GOT3 (cell line): ENCODE measurements around the gene NR3C2.
"Not testable (repeated sequence)": the region's sequence is repeated elsewhere in the genome, so short reads cannot be mapped to it uniquely, and the experiment has no call there.

Experiments used
- DNase-seq: peaks from one replicate; lab custom pipeline; 2025; ENCODE audit warnings: mixed read lengths; lab: John Stamatoyannopoulos, UW

The NR3C2 gene

DNA sequence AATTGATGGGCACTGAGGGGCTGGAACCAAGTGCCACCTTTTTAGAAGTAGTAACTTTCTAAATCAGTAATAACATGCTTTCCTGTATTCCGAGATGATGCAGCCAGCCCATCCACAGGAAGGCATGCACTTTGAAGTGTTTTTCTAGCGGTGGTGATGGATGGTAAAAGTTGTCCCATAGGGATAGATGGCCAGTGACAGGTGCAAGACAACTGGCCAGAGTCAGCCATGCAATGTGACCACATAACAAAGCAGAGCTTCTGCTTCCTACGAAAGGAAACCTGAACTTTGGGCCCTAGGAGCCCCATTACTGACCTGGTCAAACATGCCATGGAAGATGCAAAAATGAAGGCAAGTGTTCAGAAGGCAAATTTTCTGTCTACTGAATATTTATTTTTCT lies 72.3 kb downstream of the NR3C2 start:
- DNase-seq: no peak

DNA sequence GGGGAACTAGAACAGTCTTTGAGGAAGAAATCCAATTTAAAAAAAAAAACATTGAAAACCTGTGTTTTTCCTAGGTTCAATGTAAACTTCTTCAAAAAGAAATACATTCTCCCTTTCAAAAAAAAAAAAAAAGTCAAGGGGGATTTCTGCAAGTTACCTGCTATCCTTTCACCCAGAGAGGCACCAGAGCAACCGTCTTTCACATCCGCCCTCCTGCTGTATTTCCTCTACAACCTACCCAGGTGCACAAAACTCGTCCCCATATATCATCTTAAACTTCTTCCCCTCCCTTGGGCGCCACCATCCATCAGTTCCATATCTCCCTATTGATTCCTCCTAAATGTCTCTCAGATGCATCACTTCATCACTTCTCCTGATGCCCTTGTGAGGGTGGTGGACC lies 74.5 kb downstream of the NR3C2 start:
- DNase-seq: no peak

GRCh38 chr4:148366251-148366650 lies 76.0 kb downstream of the NR3C2 start:
- no peak for DNase-seq

- no peak for DNase-seq
Observed at GRCh38 chr4:148364525-148364924, 77.7 kb downstream of the NR3C2 start.

- DNase-seq: no peak
Observed at GRCh38 chr4:148359769-148360168, 82.4 kb downstream of the NR3C2 start.

GRCh38 chr4:148355442-148356123 lies 86.6 kb downstream of the NR3C2 start:
- DNase-seq: no peak

- no peak for DNase-seq
Observed at GRCh38 chr4:148354186-148354585, 88.0 kb downstream of the NR3C2 start.

DNA sequence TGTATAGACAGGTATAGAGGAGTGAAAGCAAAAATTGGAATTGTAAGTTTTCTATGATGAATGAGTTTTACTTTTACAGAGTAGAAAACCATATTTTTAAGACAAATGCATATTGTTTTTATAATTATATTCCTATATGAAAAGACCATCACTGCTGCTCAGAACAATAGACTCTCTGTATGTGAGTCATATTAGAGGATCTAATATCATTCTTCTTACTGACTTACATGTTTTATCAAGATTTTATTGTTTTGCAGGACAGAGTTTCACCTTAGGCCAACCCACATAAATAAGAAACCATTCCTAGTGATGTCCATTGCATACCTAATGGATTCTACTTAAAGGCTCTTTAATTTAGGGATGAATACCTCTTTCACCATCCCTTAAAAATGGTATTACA lies 88.6 kb downstream of the NR3C2 start:
- no peak for DNase-seq

GRCh38 chr4:148349153-148349552 lies 93.1 kb downstream of the NR3C2 start:
- no peak for DNase-seq

- DNase-seq: no peak
Observed at GRCh38 chr4:148346657-148347056, 95.6 kb downstream of the NR3C2 start.

- DNase-seq: no peak
Observed at GRCh38 chr4:148345509-148345908, 96.7 kb downstream of the NR3C2 start.

DNA sequence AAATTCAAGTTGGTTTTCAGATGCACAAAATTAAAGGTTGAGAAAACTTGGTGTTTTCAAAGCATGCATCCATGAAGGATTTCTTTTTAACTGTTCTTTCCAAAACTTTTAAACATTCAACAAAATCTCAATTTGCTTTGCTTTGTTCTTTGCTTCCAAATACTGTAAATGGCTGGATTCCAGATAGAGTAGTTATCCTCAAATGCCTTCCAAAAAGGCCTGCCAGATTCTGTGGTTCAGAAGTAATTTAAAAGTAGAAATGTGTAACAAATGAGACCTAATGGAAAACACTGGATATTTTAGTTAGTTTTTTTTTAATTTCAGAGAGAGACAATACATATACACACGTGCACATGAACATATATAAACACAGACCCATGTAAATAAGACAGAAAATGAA lies 97.3 kb downstream of the NR3C2 start:
- no peak for DNase-seq

DNA sequence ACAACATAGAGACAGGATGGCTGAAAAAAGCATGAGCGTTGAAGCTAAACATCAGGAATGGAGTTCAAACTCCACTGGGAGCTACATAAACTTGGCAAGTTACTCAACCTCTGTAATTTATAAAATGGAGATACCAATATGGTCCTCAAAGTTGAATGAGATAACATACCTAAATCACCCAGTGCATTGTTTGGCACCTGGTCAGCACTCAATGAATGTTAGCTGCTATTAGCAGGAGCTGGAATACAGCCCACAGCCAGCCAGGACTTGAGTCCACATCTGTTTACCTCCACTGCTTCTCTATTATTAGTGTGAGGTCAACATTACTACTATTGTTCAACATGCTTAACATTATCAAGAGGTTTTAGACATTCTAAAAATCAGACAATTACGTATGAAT lies 97.9 kb downstream of the NR3C2 start:
- DNase-seq: no peak

DNA sequence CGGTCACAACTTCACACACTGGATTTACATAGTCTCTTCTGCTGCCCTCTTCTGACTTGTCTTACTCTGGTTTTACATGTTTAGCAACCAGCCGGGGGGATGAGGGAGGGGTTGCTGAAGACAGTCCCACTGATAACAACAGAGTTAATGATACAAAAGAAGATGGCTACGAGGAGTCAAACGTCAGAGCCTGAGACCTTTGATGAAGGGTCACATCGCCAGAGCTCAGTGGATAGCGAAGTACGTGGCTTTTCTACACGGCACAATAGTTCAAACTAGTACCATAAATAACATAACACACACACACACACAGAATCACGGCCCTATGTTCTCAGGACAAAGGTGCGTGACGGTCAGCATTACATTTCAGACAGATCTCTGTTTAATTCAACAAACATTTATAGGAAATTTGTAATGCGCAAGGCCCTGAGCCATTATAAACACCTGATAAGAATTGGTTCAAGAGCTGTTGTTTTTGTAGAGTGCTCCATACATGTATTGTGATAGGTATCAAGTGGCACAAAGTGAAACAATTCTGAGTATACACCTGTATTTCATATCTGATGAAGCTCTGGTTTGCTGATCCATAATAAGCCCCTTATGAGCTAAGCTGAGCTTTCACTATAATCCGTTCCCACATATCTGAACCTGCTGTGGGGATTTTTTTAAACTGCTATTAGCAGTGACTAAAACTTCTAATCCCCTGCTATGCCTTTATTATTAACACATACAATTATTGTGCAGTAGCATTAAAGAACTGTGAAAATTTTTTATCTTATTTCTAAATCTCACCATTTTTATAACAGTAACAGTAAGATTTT lies 100.0 kb downstream of the NR3C2 start:
- DNase-seq: no peak

DNA sequence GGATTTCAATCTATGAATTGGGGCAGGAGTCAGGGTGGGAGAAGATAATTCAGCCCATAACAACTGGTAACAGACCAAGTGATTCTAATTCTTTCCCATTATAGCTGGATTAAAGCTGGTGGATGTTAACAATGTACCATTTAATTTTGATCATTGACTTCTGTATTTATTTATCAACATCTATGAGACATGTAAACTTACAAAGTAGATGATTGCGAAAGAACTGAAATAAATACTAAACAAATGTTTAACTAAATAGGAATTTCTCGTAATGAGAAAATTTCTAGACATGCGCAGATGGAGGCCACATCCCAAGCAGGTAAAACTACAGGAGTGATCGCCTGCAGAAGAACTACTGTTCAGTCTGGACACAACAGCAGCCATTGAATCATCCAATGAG lies 107.1 kb downstream of the NR3C2 start:
- DNase-seq: no peak

- no peak for DNase-seq
Observed at GRCh38 chr4:148333265-148333664, 108.9 kb downstream of the NR3C2 start.

DNA sequence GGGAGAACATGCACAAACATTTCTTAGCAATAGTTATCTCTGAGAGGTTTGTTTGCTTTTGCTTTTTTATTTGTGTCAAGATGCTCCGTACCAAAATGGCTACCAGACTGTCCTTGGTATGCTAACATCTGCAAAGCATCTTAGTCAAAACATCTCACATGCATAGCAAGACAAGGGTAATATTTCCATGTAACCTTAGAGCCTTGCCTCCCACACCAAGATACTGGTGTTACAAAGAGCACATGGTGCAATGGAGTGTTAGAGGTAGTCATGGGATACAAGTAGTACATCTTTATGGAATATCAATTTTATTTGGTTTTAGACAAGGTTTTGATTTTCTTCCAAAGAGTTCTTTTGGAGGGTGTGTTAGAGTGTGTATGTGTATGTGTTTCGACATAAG lies 109.7 kb downstream of the NR3C2 start:
- DNase-seq: no peak

DNA sequence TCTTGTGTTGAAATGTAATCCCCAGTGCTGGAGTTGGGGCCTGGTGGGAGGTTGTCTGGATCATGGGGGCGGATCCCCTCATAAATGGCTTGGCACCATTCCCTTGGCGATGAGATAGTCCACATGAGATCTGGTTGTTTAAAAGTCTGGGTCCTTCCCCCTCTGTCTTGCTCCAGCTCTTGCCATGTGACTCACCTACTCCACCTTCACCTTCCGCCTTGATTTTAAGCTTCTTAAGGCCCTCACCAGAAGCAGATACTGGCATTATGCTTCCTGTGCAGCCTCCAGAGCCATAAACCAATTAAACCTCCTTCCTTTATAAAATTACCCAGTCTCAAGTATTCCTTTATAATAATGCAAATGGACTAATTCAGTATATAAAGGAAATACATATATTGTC lies 111.5 kb downstream of the NR3C2 start:
- no peak for DNase-seq

- DNase-seq: no peak
Observed at GRCh38 chr4:148330161-148330560, 112.1 kb downstream of the NR3C2 start.

DNA sequence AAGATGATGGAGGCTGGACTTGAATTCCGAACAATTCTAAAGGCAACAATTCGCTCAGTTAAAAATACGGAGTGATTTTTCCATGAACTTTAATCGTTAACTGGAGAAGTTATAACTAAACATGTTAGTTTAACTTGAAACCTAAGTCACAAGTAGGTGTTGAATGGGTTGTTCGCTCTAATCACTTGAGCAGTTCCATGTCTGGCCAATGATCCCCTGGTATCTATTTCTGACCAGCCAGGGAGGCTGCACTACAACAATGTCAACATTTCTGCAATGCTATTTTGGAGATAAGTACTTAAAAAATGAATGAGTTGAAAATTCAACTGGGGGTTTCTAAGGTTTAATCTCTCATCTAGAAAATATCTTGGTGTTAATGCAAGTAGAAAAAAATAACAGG lies 112.5 kb downstream of the NR3C2 start:
- no peak for DNase-seq

- no peak for DNase-seq
Observed at GRCh38 chr4:148327683-148328082, 114.5 kb downstream of the NR3C2 start.

DNA sequence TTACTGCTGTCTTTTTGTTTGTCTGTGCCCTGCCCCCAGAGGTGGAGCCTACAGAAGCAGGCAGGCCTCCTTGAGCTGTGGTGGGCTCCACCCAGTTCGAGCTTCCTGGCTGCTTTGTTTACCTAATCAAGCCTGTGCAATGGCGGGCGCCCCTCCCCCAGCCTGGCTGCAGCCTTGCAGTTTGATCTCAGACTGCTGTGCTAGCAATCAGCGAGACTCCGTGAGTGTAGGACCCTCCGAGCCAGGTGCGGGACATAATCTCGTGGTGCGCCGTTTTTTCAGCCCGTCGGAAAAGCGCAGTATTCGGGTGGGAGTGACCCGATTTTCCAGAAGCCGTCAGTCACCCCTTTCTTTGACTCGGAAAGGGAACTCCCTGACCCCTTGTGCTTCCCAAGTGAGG lies 118.9 kb downstream of the NR3C2 start:
- not testable (repeated sequence) for DNase-seq

DNA sequence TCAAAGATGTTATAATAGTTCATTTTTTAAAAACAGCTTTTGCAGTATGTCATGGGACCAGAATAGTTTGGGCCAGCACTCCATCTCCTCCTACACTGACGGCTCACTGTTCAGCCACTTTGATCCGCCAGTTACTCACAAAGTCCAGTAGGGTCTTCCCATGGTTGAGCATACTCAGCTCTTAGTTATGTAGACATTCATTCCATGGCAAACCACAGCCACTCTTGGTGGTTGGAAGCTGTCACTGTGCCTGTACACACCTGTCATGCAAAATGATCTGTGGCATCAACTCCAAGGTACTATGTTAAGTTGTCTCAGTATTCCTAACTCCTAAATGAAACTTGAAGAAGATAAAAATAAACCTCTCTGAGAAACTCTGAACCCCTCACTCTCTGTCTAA lies 127.2 kb downstream of the NR3C2 start:
- no peak for DNase-seq
